Activated gamma-delta T cell (primary cell): ENCODE data around the gene OR2T3.
"Not testable (repeated sequence)": the region's sequence is repeated elsewhere in the genome, so short reads cannot be mapped to it uniquely, and the experiment has no call there.

ENCODE experiments used
- DNase-seq: peaks from one replicate; lab custom pipeline; 2025; lab: John Stamatoyannopoulos, UW
- total RNA-seq, 2 donors: gene quantifications; one replicate each; lab custom pipeline; 2026; lab: John Stamatoyannopoulos, UW

The OR2T3 gene
- 0 reads per million in 2 donors for total RNA-seq

- not testable (repeated sequence) for DNase-seq
Measured at GRCh38 chr1:248473051-248473450, at the start of gene OR2T3. Gene OR2T3 (plus strand): TSS chr1:248473351. CDS start chr1:248473351, 0 bp downstream.

GRCh38 chr1:248427526-248428191, 45.5 kb upstream of the OR2T3 start:
- not testable (repeated sequence) for DNase-seq

GRCh38 chr1:248428192-248428533, 45.0 kb upstream of the OR2T3 start:
- not testable (repeated sequence) for DNase-seq

GRCh38 chr1:248431683-248432082, 41.5 kb upstream of the OR2T3 start:
- DNase-seq = not testable (repeated sequence)

- DNase-seq = not testable (repeated sequence)
Measured at GRCh38 chr1:248432201-248432600, 41.0 kb upstream of the OR2T3 start.

GRCh38 chr1:248433811-248434415, 39.2 kb upstream of the OR2T3 start:
- not testable (repeated sequence) for DNase-seq

GRCh38 chr1:248434913-248435312, 38.2 kb upstream of the OR2T3 start:
- DNase-seq = not testable (repeated sequence)

GRCh38 chr1:248436303-248436702, 36.8 kb upstream of the OR2T3 start:
- not testable (repeated sequence) for DNase-seq

- not testable (repeated sequence) for DNase-seq
Measured at GRCh38 chr1:248438668-248439067, 34.5 kb upstream of the OR2T3 start.

GRCh38 chr1:248439283-248439682, 33.9 kb upstream of the OR2T3 start:
- not testable (repeated sequence) for DNase-seq

GRCh38 chr1:248442500-248443277, 30.5 kb upstream of the OR2T3 start:
- not testable (repeated sequence) for DNase-seq

- not testable (repeated sequence) for DNase-seq
Measured at GRCh38 chr1:248444603-248445002, 28.5 kb upstream of the OR2T3 start.

GRCh38 chr1:248445399-248445798, 27.8 kb upstream of the OR2T3 start, which contains the start of gene OR2T2:
Gene OR2T2 (plus strand): TSS chr1:248445637. CDS start chr1:248452798, 7,161 bp downstream.
- DNase-seq = not testable (repeated sequence)

- not testable (repeated sequence) for DNase-seq
Measured at GRCh38 chr1:248448409-248449074, 24.6 kb upstream of the OR2T3 start.

GRCh38 chr1:248449821-248450465, 23.2 kb upstream of the OR2T3 start:
- not testable (repeated sequence) for DNase-seq

- DNase-seq = not testable (repeated sequence)
Measured at GRCh38 chr1:248450466-248451145, 22.5 kb upstream of the OR2T3 start.

GRCh38 chr1:248453619-248454018, 19.5 kb upstream of the OR2T3 start:
- DNase-seq = not testable (repeated sequence)

GRCh38 chr1:248455045-248455444, 18.1 kb upstream of the OR2T3 start:
- not testable (repeated sequence) for DNase-seq

- not testable (repeated sequence) for DNase-seq
Measured at GRCh38 chr1:248456635-248457034, 16.5 kb upstream of the OR2T3 start.

GRCh38 chr1:248459117-248459516, 14.0 kb upstream of the OR2T3 start:
- DNase-seq = not testable (repeated sequence)

- DNase-seq = no peak
Measured at GRCh38 chr1:248471154-248471553, 2.0 kb upstream of the OR2T3 start.
